ENCODE measurements around the gene PTGR3.

DNA sequence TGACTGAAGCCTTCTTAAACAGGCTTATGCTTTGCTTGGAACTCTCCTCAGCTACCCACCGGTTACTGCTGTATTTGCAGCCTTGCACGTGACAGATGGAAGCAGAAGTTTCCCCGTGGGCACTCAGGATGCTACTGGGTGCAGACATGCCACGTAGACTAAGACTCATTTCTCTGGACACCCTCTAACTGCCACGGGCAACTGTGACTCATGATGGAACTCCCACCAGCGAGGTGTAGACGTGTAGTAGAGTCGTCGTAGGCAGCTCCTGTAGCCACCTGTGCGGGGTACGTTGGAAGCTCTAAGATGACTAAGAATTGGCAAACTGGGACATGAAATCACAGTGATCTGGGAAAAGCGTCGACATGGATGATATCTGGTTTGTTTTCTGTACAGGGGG is 29.2 kb upstream of the PTGR3 start:
- no peak for TF ChIP-seq EP300 (IDR thresholded peaks at IDR 0.05)
- TF ChIP-seq, protein P1, sequence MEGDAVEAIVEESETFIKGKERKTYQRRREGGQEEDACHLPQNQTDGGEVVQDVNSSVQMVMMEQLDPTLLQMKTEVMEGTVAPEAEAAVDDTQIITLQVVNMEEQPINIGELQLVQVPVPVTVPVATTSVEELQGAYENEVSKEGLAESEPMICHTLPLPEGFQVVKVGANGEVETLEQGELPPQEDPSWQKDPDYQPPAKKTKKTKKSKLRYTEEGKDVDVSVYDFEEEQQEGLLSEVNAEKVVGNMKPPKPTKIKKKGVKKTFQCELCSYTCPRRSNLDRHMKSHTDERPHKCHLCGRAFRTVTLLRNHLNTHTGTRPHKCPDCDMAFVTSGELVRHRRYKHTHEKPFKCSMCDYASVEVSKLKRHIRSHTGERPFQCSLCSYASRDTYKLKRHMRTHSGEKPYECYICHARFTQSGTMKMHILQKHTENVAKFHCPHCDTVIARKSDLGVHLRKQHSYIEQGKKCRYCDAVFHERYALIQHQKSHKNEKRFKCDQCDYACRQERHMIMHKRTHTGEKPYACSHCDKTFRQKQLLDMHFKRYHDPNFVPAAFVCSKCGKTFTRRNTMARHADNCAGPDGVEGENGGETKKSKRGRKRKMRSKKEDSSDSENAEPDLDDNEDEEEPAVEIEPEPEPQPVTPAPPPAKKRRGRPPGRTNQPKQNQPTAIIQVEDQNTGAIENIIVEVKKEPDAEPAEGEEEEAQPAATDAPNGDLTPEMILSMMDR (IDR thresholded peaks at IDR 0.05): no peak
